HepG2 (cell line): ENCODE data around the gene TMEM129. TPM values are rescaled to one million over a fixed set of nuclear protein-coding genes. Genes with fewer than 3 reads are reported as not detected.

Source experiments
- DRAP1 ChIP-seq: IDR thresholded peaks from 2 replicates; pipeline ENCODE4 v1.6.1; 2016; ENCODE audit warnings: missing genetic modification reagents, missing compliant biosample characterization
- FOXP1 ChIP-seq, 2 experiments: fragments of 450-650 bp in 1 of 2; IDR thresholded peaks; 2 replicates each; pipeline ENCODE4 v1.6.1; 2017 to 2018; ENCODE audit warnings: antibody characterized with exemption in 1 of 2
- IRF9 ChIP-seq: sonication (generic); formaldehyde crosslinking; IDR thresholded peaks from 2 replicates; pipeline ENCODE4 v1.8.0; 2022; ENCODE audit warnings: missing genetic modification reagents, mild to moderate bottlenecking, borderline replicate concordance
- KLF9 ChIP-seq: IDR thresholded peaks from 2 replicates; pipeline ENCODE4 v1.6.1; 2016; ENCODE audit warnings: low read depth
- NFE2L2 ChIP-seq: fragments of 150-350 bp; IDR thresholded peaks from 2 replicates; pipeline ENCODE4 v1.6.1; 2014; ENCODE audit warnings: low read length
- SP2 ChIP-seq: sonication (generic); formaldehyde crosslinking; IDR thresholded peaks from 2 replicates; pipeline ENCODE4 v1.5.1; 2020; ENCODE audit warnings: mild to moderate bottlenecking, missing genetic modification reagents
- YY1 ChIP-seq: IDR thresholded peaks from 2 replicates; pipeline ENCODE4 v1.6.1; 2011; ENCODE audit warnings: low read length, low read depth, moderate library complexity, mild to moderate bottlenecking; ENCODE audit not compliant: insufficient read depth, insufficient replicate concordance
- ZFP41 ChIP-seq: sonication (generic); formaldehyde crosslinking; IDR thresholded peaks from 2 replicates; pipeline ENCODE4 v1.4.0; 2020; ENCODE audit warnings: mild to moderate bottlenecking, missing genetic modification reagents, borderline replicate concordance
- ZHX2 ChIP-seq, 2 experiments: sonication (generic) in 1 of 2; formaldehyde crosslinking in 1 of 2; IDR thresholded peaks; 2 replicates each; pipeline versions ENCODE4 v1.6.1 to v1.9.0; 2014 to 2022; ENCODE audit warnings: antibody characterized with exemption in 1 of 2, borderline replicate concordance in 1 of 2, inconsistent platforms in 1 of 2, low read depth in 1 of 2, missing genetic modification reagents in 1 of 2
- ZNF318 ChIP-seq: sonication (generic); formaldehyde crosslinking; IDR thresholded peaks from 2 replicates; pipeline ENCODE4 v1.4.0; 2020; ENCODE audit warnings: mild to moderate bottlenecking, missing genetic modification reagents
- ZNF557 ChIP-seq: sonication (generic); formaldehyde crosslinking; IDR thresholded peaks from 2 replicates; pipeline ENCODE4 v1.4.0; 2020; ENCODE audit warnings: missing genetic modification reagents
- ZNF891 ChIP-seq: sonication (generic); formaldehyde crosslinking; IDR thresholded peaks from 2 replicates; pipeline ENCODE4 v1.5.0; 2020; ENCODE audit warnings: mild to moderate bottlenecking, missing genetic modification reagents
- polyA plus RNA-seq, 8 experiments: library from polyadenylated mRNA; depleted of rRNA in 3 of 8; stranded (reverse) in 7 of 8; unstranded in 1 of 8; fragments of >200 nt; fragmentation: Illumina TruSeq in 4 of 8; extraction: Trizol in 4 of 8; gene quantifications; 2 replicates each; pipeline versions ENCODE4 v1.2.1 to v1.2.3, GENCODE V29; 2011 to 2016; ENCODE audit warnings: low read depth in 4 of 8, missing spikeins in 1 of 8, mixed read lengths in 1 of 8; ENCODE audit not compliant: insufficient read depth in 1 of 8
- total RNA-seq, 5 experiments: library from RNA; depleted of rRNA; stranded (reverse); fragments of >200 nt; fragmentation: Illumina TruSeq; extraction: Trizol; gene quantifications; 2 replicates each; pipeline ENCODE4 v1.2.3, GENCODE V29; 2016; ENCODE audit warnings: low read depth in 1 of 5

TMEM129 gene
- total and polyA plus RNA-seq, 2 of the 13 experiments (the other 11 are each of a cell fraction or from before 2014, with no cell fraction given), result 19.0 to 25.8 TPM

- TF ChIP-seq ZNF318 (CRISPR knock-in tag) (no peak), SP2 (CRISPR knock-in tag) (no peak), ZFP41 (no peak), DRAP1 (CRISPR knock-in tag) (peak; percentile 63), KLF9 (peak; percentile 69; the same call in 1 of the 2 replicates), YY1 (peak; percentile 11), FOXP1 (IDR thresholded peaks at IDR 0.05) (no peak), FOXP1 (CRISPR knock-in tag; IDR thresholded peaks at IDR 0.05) (no peak), ZNF891 (no peak), NFE2L2 (no peak), IRF9 (CRISPR knock-in tag) (0 out of 2 replicates have a peak, but pooled peaks have one; percentile 53), ZNF557 (CRISPR knock-in tag) (no peak), ZHX2 (IDR thresholded peaks at IDR 0.05; ENCODE audit: low read depth) (no peak), ZHX2 (CRISPR knock-in tag; IDR thresholded peaks at IDR 0.05; ENCODE audit: borderline replicate concordance) (no peak)
Measured at GRCh38 chr4:1752284-1753041, 31.3 kb upstream of the TMEM129 start (continued).
